Heart right ventricle (tissue), 16 donors: ENCODE measurements around the gene CFAP92. TPM values are rescaled to one million over a fixed set of nuclear protein-coding genes. Genes with fewer than 3 reads are reported as not detected.

ENCODE experiments used
- ATAC-seq, 8 donors: fragments of 200-7000 bp; cut with Tn5 transposase; one replicate each; pipeline ENCODE4 v1.9.1; 2020; ENCODE audit warnings: mild to moderate bottlenecking in 8 of 8, moderate library complexity in 8 of 8, moderate number of reproducible peaks in 1 of 8
- DNase-seq, 2 donors: peaks; one replicate each; pipeline ENCODE4 v3.0.0-alpha.2; 2020
- H3K27ac ChIP-seq, 10 donors: fragments of 200-600 bp; sonication (generic) in 2 of 10; one replicate each; pipeline versions ENCODE4 v1.5.0 to v1.8.0; 2020 to 2022; ENCODE audit warnings: mild to moderate bottlenecking in 3 of 10
- H3K27me3 ChIP-seq, 7 donors: fragments of 200-600 bp; one replicate each; pipeline ENCODE4 v1.8.0; 2021 to 2022; ENCODE audit warnings: mild to moderate bottlenecking in 2 of 7
- H3K36me3 ChIP-seq, 9 donors: fragments of 200-600 bp; sonication (generic) in 1 of 9; one replicate each; pipeline versions ENCODE4 v1.5.0 to v1.8.0; 2020 to 2022; ENCODE audit warnings: mild to moderate bottlenecking in 2 of 9
- H3K4me1 ChIP-seq, 9 donors: fragments of 200-600 bp; sonication (generic) in 1 of 9; one replicate each; pipeline versions ENCODE4 v1.5.0 to v1.8.0; 2020 to 2022; ENCODE audit warnings: mild to moderate bottlenecking in 4 of 9
- H3K4me3 ChIP-seq, 10 donors: fragments of 200-600 bp; sonication (generic) in 2 of 10; one replicate each; pipeline versions ENCODE4 v1.5.0 to v1.8.0; 2020 to 2022; ENCODE audit warnings: mild to moderate bottlenecking in 7 of 10, moderate library complexity in 2 of 10
- H3K9me3 ChIP-seq, 11 donors: fragments of 200-600 bp in 10 of 11; sonication (generic) in 2 of 11; one replicate each; pipeline versions ENCODE4 v1.5.0 to v1.8.0; 2013 to 2022; ENCODE audit warnings: mild to moderate bottlenecking in 2 of 11, control low read depth in 1 of 11, moderate library complexity in 1 of 11
- CTCF ChIP-seq, 9 donors: fragments of 200-600 bp; sonication (generic) in 2 of 9; IDR thresholded peaks; one replicate each; pipeline versions ENCODE4 v1.5.0 to v1.8.0; 2021 to 2022; ENCODE audit warnings: antibody characterized with exemption in 9 of 9, mild to moderate bottlenecking in 5 of 9, moderate library complexity in 1 of 9
- WGBS, 2 donors: extraction: QIAGEN DNeasy Blood & Tissue Kit; methylation state at CpG; one replicate each; pipeline ENCODE4 v1.1.7; 2013; ENCODE audit warnings: inconsistent platforms in 1 of 2; 5-methylcytosine and 5-hydroxymethylcytosine counted together
- intact Hi-C, 10 donors: fragments of 100-400 bp; cut with DNase I; formaldehyde crosslinking; loops; one replicate each; pipeline versions ENCODE4 v1.11.1 to v1.14.2; 2022
- long read RNA-seq, 3 donors: library from polyadenylated mRNA; unstranded; transcript quantifications; one replicate each; pipeline ENCODE4 v2.0.0, GENCODE V29; 2020 to 2021
- polyA plus RNA-seq, 2 donors: library from polyadenylated mRNA; stranded (reverse); fragments of 200-250 nt; gene quantifications; one replicate each; pipeline ENCODE4 v1.2.3, GENCODE V29; 2013
- total RNA-seq, 10 donors: library from RNA; stranded (reverse); fragmentation: NEBNext Ultra II Directional in 3 of 10; extraction: Animal tissue kit (Norgen Biotek cat#: 25700) in 3 of 10; gene quantifications; one replicate each; pipeline versions ENCODE4 v1.2.1 to v1.2.4, GENCODE V29; 2021 to 2023
- donor health status: Arrhythmogenic right ventricular cardiomyopathy.
- donor health status: ischemic (EF 13 %, LVEDD 7.1; RV severe dilation, severe dysfunction).
- donor health status: healthy with polysubstance abuse.
- donor health status: DM: no; HTN: yes; CAD: no.
- donor health status: DM: no; HTN: no; CAD: no.
- donor health status: ischemic (EF 25% LVEDD 6.9; RV normal size, moderate dysfunction).
- donor health status: ischemic (EF 25% LVEDD 5.7; RV mildly dilated, moderate dysfunction).
- donor health status: healthy.
- donor health status: DM: yes; HTN: yes; CAD: no.
- donor health status: Ischemic cardiomyopathy.
- donor health status: ischemic (EF 35%, LVEDD 5.7; RV mildly dilated, moderate dysfunction).
- donor health status: nonischemic (EF 11% LVEDD 7.7; RV severe dilation, severe dysfunction).
- donor health status: DM: yes; HTN: yes; CAD: no.
- donor health status: PGD.
- donor health status: ischemic (EF 29% LVEDD 5.4; RV normal size, mild dysfunction).
- donor health status: nonischemic (EF 23%, LVEDD 6.1; RV moderate dilation, normal function).

Gene CFAP92
- total RNA-seq (1 to 10 TPM in 2 of 10 donors, under 1 TPM in 8; 0.12 to 1.2 (median 0.41) TPM), polyA plus RNA-seq (under 1 TPM; 0.12 to 0.44 TPM)
- long read RNA-seq, donor 1, result 0 reads
- long read RNA-seq, donor 2, partial matches to known transcripts, result 0 of 2 reads
- long read RNA-seq, donor 2, other reads (novel, unspliced or antisense), result 2 of 2 reads
- long read RNA-seq, donor 3, partial matches to known transcripts, result 0 of 1 reads
- long read RNA-seq, donor 3, other reads (novel, unspliced or antisense), result 1 of 1 reads

GRCh38 chr3:128993461-128994172 is at the start of gene CFAP92:
Gene CFAP92 (minus strand): TSS chr3:128994076. CDS start chr3:128993304, 772 bp downstream.
- peak; percentile 88 to 89 for DNase-seq
- Histone ChIP-seq H3K9me3 (no peaks in the 10 kb centered on the region), H3K27me3 (peaks cover 0 to 8% (median 0%) of the 10 kb centered on the region in 7 donors), H3K4me3 (peak within 1 kb of the TSS in 9 of 10 donors; percentile 17 to 59 (median 52)), H3K36me3 (no peaks in the 10 kb centered on the region), H3K4me1 (peaks cover 0 to 20% (median 13%) of the 10 kb centered on the region in 9 donors), H3K27ac (peak within 1 kb of the TSS in 1 of 10 donors; percentile 73)
- intact Hi-C loops, result loop anchor here in 1 of 10 donors (5.0 kb wide), 1 partner anchor 34 kb away; no protein-coding TSS in a partner anchor
- no peak for TF ChIP-seq CTCF (IDR thresholded peaks at IDR 0.05)
- ATAC-seq, result peak; percentile 94 to 99 (median 98)
- WGBS, 2 donors, result 8 to 13% methylated on average over 57 of the region's 57 CpGs

- DNase-seq, result no peak
- WGBS, 2 donors, result 88 to 89% methylated on average over 15 of the region's 15 CpGs
Measured at GRCh38 chr3:129040579-129041300, 46.9 kb upstream of the CFAP92 start.

GRCh38 chr3:129040039-129040336 is 46.1 kb upstream of the CFAP92 start:
- intact Hi-C loops, result loop anchor here in 1 of 10 donors (10.0 kb wide), 1 partner anchor 55 kb away; no protein-coding TSS in a partner anchor
- H3K27ac ChIP-seq, result no peak overlapping the region
- peaks cover 0 to 5% (median 0%) of the 10 kb centered on the region in 9 donors for H3K4me1 ChIP-seq
- no peak for TF ChIP-seq CTCF (IDR thresholded peaks at IDR 0.05)
- DNase-seq (no peak), ATAC-seq (no peak)
- H3K4me3 ChIP-seq, result no peak overlapping the region
- peaks cover 0 to 9% (median 0%) of the 10 kb centered on the region in 7 donors for H3K27me3 ChIP-seq
- peaks cover 0 to 47% (median 0%) of the 10 kb centered on the region in 9 donors for H3K36me3 ChIP-seq
- WGBS, 2 donors, result 80 to 88% methylated on average over 3 of the region's 3 CpGs
- peaks cover 0 to 27% (median 0%) of the 10 kb centered on the region in 11 donors for H3K9me3 ChIP-seq

More at GRCh38 chr3:129040579-129041300, 46.9 kb upstream of the CFAP92 start:
- no peak for TF ChIP-seq CTCF (IDR thresholded peaks at IDR 0.05)
- intact Hi-C loops, result loop anchor here in 1 of 10 donors (10.0 kb wide), 1 partner anchor 56 kb away; no protein-coding TSS in a partner anchor
- Histone ChIP-seq H3K27me3 (peaks cover 0 to 15% (median 6%) of the 10 kb centered on the region in 7 donors), H3K36me3 (peaks cover 0 to 40% (median 0%) of the 10 kb centered on the region in 9 donors), H3K4me3 (no peak overlapping the region), H3K4me1 (peaks cover 0 to 11% (median 5%) of the 10 kb centered on the region in 9 donors), H3K9me3 (peaks cover 0 to 33% (median 0%) of the 10 kb centered on the region in 11 donors), H3K27ac (no peak overlapping the region)
- ATAC-seq, result no peak
